GM23248 (cell line): ENCODE results near the gene BRAF. TPM values are rescaled to one million over a fixed set of nuclear protein-coding genes. Genes with fewer than 3 reads are reported as not detected.
A peak's percentile ranks its signal among the peaks of the same experiment; 100 is the strongest.
"Not testable (repeated sequence)": the region's sequence is repeated elsewhere in the genome, so short reads cannot be mapped to it uniquely, and the experiment has no call there.

Source experiments
- DNase-seq: peaks from one replicate; pipeline ENCODE4 v3.0.0-alpha.2; 2015
- H2AFZ ChIP-seq: fragments of 200-600 bp; sonication (generic); 2 replicates; pipeline ENCODE4 v1.6.1; 2016; ENCODE audit warnings: antibody characterized with exemption
- H3F3A ChIP-seq: fragments of 200-600 bp; sonication (generic); 2 replicates; pipeline ENCODE4 v1.6.1; 2016; ENCODE audit warnings: mild to moderate bottlenecking, antibody characterized with exemption, mixed run types; ENCODE audit not compliant: insufficient read depth
- H3K27ac ChIP-seq: fragments of 200-600 bp; sonication (generic); 2 replicates; pipeline ENCODE4 v1.5.1; 2016; ENCODE audit warnings: mild to moderate bottlenecking
- H3K27me3 ChIP-seq: fragments of 200-600 bp; sonication (generic); replicated peaks from 2 replicates; pipeline ENCODE4 v1.6.1; 2016; ENCODE audit warnings: mild to moderate bottlenecking; ENCODE audit not compliant: insufficient read depth
- H3K36me3 ChIP-seq: fragments of 200-600 bp; sonication (generic); 2 replicates; pipeline ENCODE4 v1.6.1; 2016; ENCODE audit warnings: low read depth, mild to moderate bottlenecking
- H3K4me1 ChIP-seq: fragments of 200-600 bp; sonication (generic); 2 replicates; pipeline ENCODE4 v1.6.1; 2016; ENCODE audit warnings: mild to moderate bottlenecking; ENCODE audit not compliant: insufficient read depth
- H3K4me2 ChIP-seq: fragments of 200-600 bp; sonication (generic); one replicate; pipeline ENCODE4 v1.6.1; 2016; ENCODE audit warnings: mild to moderate bottlenecking; ENCODE audit not compliant: unreplicated experiment
- H3K4me3 ChIP-seq: fragments of 200-600 bp; sonication (generic); 2 replicates; pipeline ENCODE4 v1.5.1; 2016; ENCODE audit warnings: mild to moderate bottlenecking
- H3K79me2 ChIP-seq: fragments of 200-600 bp; sonication (generic); 2 replicates; pipeline ENCODE4 v1.6.1; 2016; ENCODE audit warnings: mild to moderate bottlenecking; ENCODE audit not compliant: insufficient read depth
- H3K9ac ChIP-seq: fragments of 200-600 bp; sonication (generic); 2 replicates; pipeline ENCODE4 v1.6.1; 2016; ENCODE audit warnings: mild to moderate bottlenecking
- H3K9me2 ChIP-seq: fragments of 200-600 bp; sonication (generic); 2 replicates; pipeline ENCODE4 v1.6.1; 2016; ENCODE audit warnings: mixed run types, mild to moderate bottlenecking, moderate library complexity; ENCODE audit not compliant: insufficient read depth
- H3K9me3 ChIP-seq: fragments of 200-600 bp; sonication (generic); one replicate; pipeline ENCODE4 v1.6.1; 2017; ENCODE audit warnings: low read depth
- H4K20me1 ChIP-seq: fragments of 200-600 bp; sonication (generic); 2 replicates; pipeline ENCODE4 v1.6.0; 2016; ENCODE audit not compliant: insufficient read depth
- EZH2 ChIP-seq: fragments of 200-600 bp; sonication (generic); IDR thresholded peaks from 2 replicates; pipeline ENCODE4 v1.6.1; 2018; ENCODE audit warnings: antibody characterized with exemption, mild to moderate bottlenecking; ENCODE audit not compliant: insufficient read depth, poor library complexity, severe bottlenecking
- EZH2phosphoT487 ChIP-seq: fragments of 200-600 bp; sonication (generic); IDR thresholded peaks from 2 replicates; pipeline ENCODE4 v1.6.1; 2018; ENCODE audit warnings: antibody characterized with exemption, moderate library complexity, mild to moderate bottlenecking, low read depth; ENCODE audit not compliant: insufficient read depth
- WGBS, 2 experiments: methylation state at CpG; one replicate each; pipeline ENCODE4 v1.1.6; 2015 to 2017; ENCODE audit warnings: low lambda C conversion rate in 2 of 2, low coverage in 1 of 2; ENCODE audit errors: missing lambda C conversion rate in 2 of 2; 5-methylcytosine and 5-hydroxymethylcytosine counted together
- in situ Hi-C: fragments of 300-500 bp; cut with MboI; formaldehyde crosslinking; loops from 2 replicates; pipeline ENCODE4 v1.15.0; 2020
- polyA plus RNA-seq: library from polyadenylated mRNA; unstranded; fragments of >200 nt; fragmentation: Nextera tagmentation; extraction: Ambion mirVana; gene quantifications from 2 replicates; pipeline ENCODE4 v1.2.1, GENCODE V29; 2016
- total RNA-seq: library from RNA; depleted of rRNA; stranded (reverse); fragments of >200 nt; shearing (Covaris generic); gene quantifications from 2 replicates; pipeline ENCODE4 v1.2.3, GENCODE V29; 2014

Gene BRAF
- total and polyA plus RNA-seq, 2 experiments from 2014 or later: 5.8 to 11.0 TPM

DNA sequence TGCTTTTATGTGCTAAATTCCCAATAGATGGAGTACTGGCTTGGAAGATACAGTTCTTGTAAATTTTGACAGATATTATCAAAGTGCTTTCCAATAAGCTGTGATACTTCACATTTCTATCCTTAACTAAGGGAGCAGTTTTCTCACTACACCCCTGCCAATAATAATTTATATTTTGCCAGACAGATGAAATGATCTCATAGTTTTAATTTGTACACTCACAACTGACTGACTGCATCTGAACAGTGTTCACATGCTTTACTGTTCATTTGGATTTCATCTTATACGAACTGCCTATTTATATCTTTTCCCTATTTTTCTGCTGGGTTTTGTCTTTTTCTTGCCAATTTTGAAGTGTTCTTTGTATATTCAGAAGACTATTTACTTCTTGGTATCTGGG lies 96.0 kb downstream of the BRAF start:
- Histone ChIP-seq H3K4me3 (no peak overlapping the region), H3K9me3 (no peaks in the 10 kb centered on the region), H3K36me3 (peaks cover 4% of the 10 kb centered on the region; the same call in 1 of the 2 replicates), H3K79me2 (no peaks in the 10 kb centered on the region; the same call in 1 of the 2 replicates), H3K27ac (no peak overlapping the region), H3K4me2 (no peak overlapping the region), H3K27me3 (no peaks in the 10 kb centered on the region), H2AFZ (no peak overlapping the region), H3F3A (no peaks in the 10 kb centered on the region), H3K9me2 (no peaks in the 10 kb centered on the region), H3K4me1 (no peaks in the 10 kb centered on the region), H3K9ac (no peak overlapping the region), H4K20me1 (no peaks in the 10 kb centered on the region)
- TF ChIP-seq EZH2 (no peak), EZH2phosphoT487 (no peak)
- no peak for DNase-seq
- in situ Hi-C loops: no loop called here
- WGBS, 2 experiments: 94 to 95% methylated on average over 1 of the region's 1 CpG

- DNase-seq, H3K9ac ChIP-seq, H2AFZ ChIP-seq, H3K4me2 ChIP-seq, H3F3A ChIP-seq, H3K9me2 ChIP-seq, H3K4me3 ChIP-seq, H3K36me3 ChIP-seq, H3K9me3 ChIP-seq, H3K27me3 ChIP-seq, H4K20me1 ChIP-seq, H3K4me1 ChIP-seq, H3K27ac ChIP-seq: not testable (repeated sequence)
- H3K79me2 ChIP-seq: peaks cover 13% of the 10 kb centered on the region
- in situ Hi-C loops: loop anchor here (10.0 to 25.0 kb wide), 2 partner anchors 187 to 720 kb away; no protein-coding TSS in a partner anchor
Observed at GRCh38 chr7:140817383-140817782, 107.3 kb downstream of the BRAF start.

- Histone ChIP-seq H3K27ac (no peak overlapping the region), H3F3A (no peaks in the 10 kb centered on the region), H3K36me3 (no peaks in the 10 kb centered on the region), H3K79me2 (no peaks in the 10 kb centered on the region; the same call in 1 of the 2 replicates), H3K4me2 (no peak overlapping the region), H3K4me1 (no peaks in the 10 kb centered on the region), H3K9ac (no peak overlapping the region), H4K20me1 (no peaks in the 10 kb centered on the region), H3K27me3 (no peaks in the 10 kb centered on the region), H3K9me3 (no peaks in the 10 kb centered on the region), H3K4me3 (no peak overlapping the region), H3K9me2 (no peaks in the 10 kb centered on the region), H2AFZ (no peak overlapping the region)
- in situ Hi-C loops: loop anchor here (10.0 to 25.0 kb wide), 2 partner anchors 194 to 726 kb away; no protein-coding TSS in a partner anchor
- DNase-seq: peak; percentile 72
- TF ChIP-seq EZH2phosphoT487 (no peak), EZH2 (no peak)
- 5% methylated on average over 5 of the region's 5 CpGs for WGBS, 2 experiments
Observed at GRCh38 chr7:140810830-140811556, 113.7 kb downstream of the BRAF start.

DNA sequence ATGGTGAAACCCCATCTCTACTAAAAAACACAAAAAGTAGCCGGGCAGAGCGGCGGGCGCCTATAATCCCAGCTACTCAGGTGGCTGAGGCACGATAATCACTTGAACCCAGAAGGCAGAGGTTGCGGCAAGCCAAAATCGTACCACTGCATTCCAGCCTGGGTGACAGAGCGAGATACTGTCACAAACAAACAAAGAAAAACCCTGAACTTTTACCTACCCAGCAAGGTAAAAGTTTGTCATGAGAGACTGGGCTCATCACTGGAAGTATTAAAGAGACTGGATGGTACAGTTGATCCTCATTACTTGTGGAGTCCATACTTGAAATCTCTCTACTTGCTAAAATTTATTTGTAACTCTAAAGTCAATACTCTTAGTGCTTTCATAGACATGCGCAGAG lies 114.3 kb downstream of the BRAF start:
- no peaks in the 10 kb centered on the region for H3K4me1 ChIP-seq
- no peaks in the 10 kb centered on the region for H3K9me3 ChIP-seq
- TF ChIP-seq EZH2: no peak
- TF ChIP-seq EZH2phosphoT487: no peak
- no peaks in the 10 kb centered on the region for H3K27me3 ChIP-seq
- H3K4me2 ChIP-seq: no peak overlapping the region
- H3K9me2 ChIP-seq: no peaks in the 10 kb centered on the region
- no peak overlapping the region for H2AFZ ChIP-seq
- DNase-seq: no peak
- 94 to 95% methylated on average over 9 of the region's 9 CpGs for WGBS, 2 experiments
- H3K9ac ChIP-seq: no peak overlapping the region
- H3K27ac ChIP-seq: no peak overlapping the region
- no peaks in the 10 kb centered on the region; the same call in 1 of the 2 replicates for H3K79me2 ChIP-seq
- no peaks in the 10 kb centered on the region for H3F3A ChIP-seq
- H3K36me3 ChIP-seq: no peaks in the 10 kb centered on the region
- in situ Hi-C loops: loop anchor here (10.0 to 25.0 kb wide), 2 partner anchors 194 to 727 kb away; no protein-coding TSS in a partner anchor
- H3K4me3 ChIP-seq: no peak overlapping the region
- no peaks in the 10 kb centered on the region for H4K20me1 ChIP-seq

- 93 to 97% methylated on average over 2 of the region's 2 CpGs for WGBS, 2 experiments
- no peaks in the 10 kb centered on the region for H3F3A ChIP-seq
- TF ChIP-seq EZH2phosphoT487 (no peak), EZH2 (no peak)
- no peaks in the 10 kb centered on the region for H3K9me3 ChIP-seq
- H3K9ac ChIP-seq: no peak overlapping the region
- peaks cover 19% of the 10 kb centered on the region; the same call in 1 of the 2 replicates for H3K36me3 ChIP-seq
- H3K9me2 ChIP-seq: no peaks in the 10 kb centered on the region
- H3K4me3 ChIP-seq: no peak overlapping the region
- H4K20me1 ChIP-seq: no peaks in the 10 kb centered on the region
- no peaks in the 10 kb centered on the region for H3K4me1 ChIP-seq
- H3K4me2 ChIP-seq: no peak overlapping the region
- in situ Hi-C loops: no loop called here
- H3K79me2 ChIP-seq: no peaks in the 10 kb centered on the region
- no peak overlapping the region for H3K27ac ChIP-seq
- no peaks in the 10 kb centered on the region for H3K27me3 ChIP-seq
- no peak overlapping the region for H2AFZ ChIP-seq
- DNase-seq: no peak
Observed at GRCh38 chr7:140778975-140779374, 145.8 kb downstream of the BRAF start.
